Endodermal cell (in vitro differentiated cells): ENCODE measurements around the gene BTBD9. TPM values are rescaled to one million over a fixed set of nuclear protein-coding genes. Genes with fewer than 3 reads are reported as not detected.

ENCODE experiments used
- DNase-seq: peaks from one replicate; pipeline ENCODE4 v3.0.0-alpha.2; 2017
- H3K27ac ChIP-seq: 2 replicates; pipeline ENCODE4 v1.5.1; 2013; ENCODE audit warnings: mild to moderate bottlenecking, low read depth, low read length, moderate library complexity
- H3K27me3 ChIP-seq: 2 replicates; pipeline ENCODE4 v1.6.1; 2013; ENCODE audit warnings: mild to moderate bottlenecking, low read length, moderate library complexity; ENCODE audit not compliant: insufficient read depth, control insufficient read depth, poor library complexity, severe bottlenecking
- H3K36me3 ChIP-seq: 2 replicates; pipeline ENCODE4 v1.7.0; 2013; ENCODE audit warnings: mild to moderate bottlenecking, low read length, moderate library complexity; ENCODE audit not compliant: control insufficient read depth, insufficient read depth
- H3K4me1 ChIP-seq: one replicate; pipeline ENCODE4 v1.7.0; 2013; ENCODE audit warnings: low read length; ENCODE audit not compliant: control insufficient read depth, insufficient read depth
- H3K4me3 ChIP-seq: 2 replicates; pipeline ENCODE4 v1.5.1; 2013; ENCODE audit warnings: mild to moderate bottlenecking, low read length, moderate library complexity
- H3K9ac ChIP-seq: 2 replicates; pipeline ENCODE4 v1.6.1; 2013; ENCODE audit warnings: mild to moderate bottlenecking, low read length, moderate library complexity; ENCODE audit not compliant: poor library complexity, severe bottlenecking; ENCODE audit errors: extremely low read depth
- H3K9me3 ChIP-seq: 2 replicates; pipeline ENCODE4 v1.6.1; 2013; ENCODE audit warnings: mild to moderate bottlenecking, low read length, moderate library complexity; ENCODE audit not compliant: control insufficient read depth
- H3K27ac Mint-ChIP-seq: 2 replicates; pipeline ENCODE4 v1.8.0; 2020; ENCODE audit warnings: mixed read lengths
- H3K27me3 Mint-ChIP-seq: 2 replicates; pipeline ENCODE4 v1.8.0; 2021; ENCODE audit warnings: mild to moderate bottlenecking, mixed read lengths; ENCODE audit not compliant: insufficient read depth
- H3K36me3 Mint-ChIP-seq: 2 replicates; pipeline ENCODE4 v1.8.0; 2020; ENCODE audit warnings: low read depth, mixed read lengths
- H3K4me1 Mint-ChIP-seq: 2 replicates; pipeline ENCODE4 v1.8.0; 2020; ENCODE audit warnings: mixed read lengths
- H3K4me3 Mint-ChIP-seq: 2 replicates; pipeline ENCODE4 v1.8.0; 2020; ENCODE audit warnings: mild to moderate bottlenecking, moderate library complexity, mixed read lengths
- H3K9me3 Mint-ChIP-seq: 2 replicates; pipeline ENCODE4 v1.8.0; 2020; ENCODE audit warnings: mild to moderate bottlenecking, mixed read lengths
- WGBS, 2 experiments: methylation state at CpG; one replicate each; pipeline versions ENCODE4 v1.1.5 to v1.1.7; 2013; ENCODE audit warnings: missing lambda C conversion rate in 2 of 2, mixed read lengths in 1 of 2; ENCODE audit not compliant: insufficient coverage in 1 of 2, insufficient read length in 1 of 2; 5-methylcytosine and 5-hydroxymethylcytosine counted together
- total RNA-seq, 2 donors: library from RNA; stranded (reverse); fragmentation: NEBNext Ultra II Directional in 1 of 2; extraction: Animal tissue kit (Norgen Biotek cat#: 25700) in 1 of 2; gene quantifications; 2 replicates in 1 of 2; 3 replicates in 1 of 2; pipeline ENCODE4 v1.2.1, GENCODE V29; 2021
- TF ChIP-seq, protein P1 (sequence below): fragments of 200-600 bp; sonication (generic); conservative IDR thresholded peaks from 2 replicates; pipeline ENCODE4 v1.5.0; 2021; ENCODE audit warnings: antibody characterized with exemption, mild to moderate bottlenecking

BTBD9 gene
- total RNA-seq, 2 donors from 2014 or later: 7.6 to 12.3 TPM

DNA sequence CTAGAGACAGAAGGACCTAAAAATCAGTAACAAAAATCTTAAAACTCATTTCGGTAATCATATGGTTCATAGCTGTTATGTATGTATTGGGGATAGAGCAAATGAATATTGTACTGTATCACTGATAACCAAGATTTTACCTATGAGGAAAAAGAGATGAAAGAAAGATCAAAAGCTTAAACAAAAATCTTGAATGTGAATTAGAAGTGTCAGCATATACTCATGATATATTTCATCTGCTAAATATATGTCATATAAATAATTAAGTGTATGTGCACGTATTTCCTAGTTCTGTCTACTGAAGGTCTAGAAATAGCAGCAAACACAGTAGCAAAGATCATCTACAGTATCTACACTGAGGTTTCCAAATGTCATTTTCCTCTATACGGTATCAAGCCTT, 299.8 kb downstream of the BTBD9 start:
- TF ChIP-seq, protein P1, sequence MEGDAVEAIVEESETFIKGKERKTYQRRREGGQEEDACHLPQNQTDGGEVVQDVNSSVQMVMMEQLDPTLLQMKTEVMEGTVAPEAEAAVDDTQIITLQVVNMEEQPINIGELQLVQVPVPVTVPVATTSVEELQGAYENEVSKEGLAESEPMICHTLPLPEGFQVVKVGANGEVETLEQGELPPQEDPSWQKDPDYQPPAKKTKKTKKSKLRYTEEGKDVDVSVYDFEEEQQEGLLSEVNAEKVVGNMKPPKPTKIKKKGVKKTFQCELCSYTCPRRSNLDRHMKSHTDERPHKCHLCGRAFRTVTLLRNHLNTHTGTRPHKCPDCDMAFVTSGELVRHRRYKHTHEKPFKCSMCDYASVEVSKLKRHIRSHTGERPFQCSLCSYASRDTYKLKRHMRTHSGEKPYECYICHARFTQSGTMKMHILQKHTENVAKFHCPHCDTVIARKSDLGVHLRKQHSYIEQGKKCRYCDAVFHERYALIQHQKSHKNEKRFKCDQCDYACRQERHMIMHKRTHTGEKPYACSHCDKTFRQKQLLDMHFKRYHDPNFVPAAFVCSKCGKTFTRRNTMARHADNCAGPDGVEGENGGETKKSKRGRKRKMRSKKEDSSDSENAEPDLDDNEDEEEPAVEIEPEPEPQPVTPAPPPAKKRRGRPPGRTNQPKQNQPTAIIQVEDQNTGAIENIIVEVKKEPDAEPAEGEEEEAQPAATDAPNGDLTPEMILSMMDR: no peak
- Mint-ChIP-seq H3K9me3 (peaks cover 4% of the 10 kb centered on the region), H3K27ac (no peak overlapping the region), H3K4me1 (peaks cover 3% of the 10 kb centered on the region), H3K36me3 (peaks cover under 1% of the 10 kb centered on the region), H3K27me3 (peaks cover 1% of the 10 kb centered on the region), H3K4me3 (no peak overlapping the region)
- DNase-seq: no peak
- 94 to 100% methylated on average over 2 to 3 of the region's 3 CpGs for WGBS, 2 experiments
- no peaks in the 10 kb centered on the region for H3K36me3 ChIP-seq
- H3K4me3 ChIP-seq: no peak overlapping the region
- H3K9me3 ChIP-seq: no peaks in the 10 kb centered on the region
- no peak overlapping the region for H3K9ac ChIP-seq
- no peak overlapping the region for H3K27ac ChIP-seq
- H3K4me1 ChIP-seq: no peaks in the 10 kb centered on the region
- peaks cover under 1% of the 10 kb centered on the region for H3K27me3 ChIP-seq

DNA sequence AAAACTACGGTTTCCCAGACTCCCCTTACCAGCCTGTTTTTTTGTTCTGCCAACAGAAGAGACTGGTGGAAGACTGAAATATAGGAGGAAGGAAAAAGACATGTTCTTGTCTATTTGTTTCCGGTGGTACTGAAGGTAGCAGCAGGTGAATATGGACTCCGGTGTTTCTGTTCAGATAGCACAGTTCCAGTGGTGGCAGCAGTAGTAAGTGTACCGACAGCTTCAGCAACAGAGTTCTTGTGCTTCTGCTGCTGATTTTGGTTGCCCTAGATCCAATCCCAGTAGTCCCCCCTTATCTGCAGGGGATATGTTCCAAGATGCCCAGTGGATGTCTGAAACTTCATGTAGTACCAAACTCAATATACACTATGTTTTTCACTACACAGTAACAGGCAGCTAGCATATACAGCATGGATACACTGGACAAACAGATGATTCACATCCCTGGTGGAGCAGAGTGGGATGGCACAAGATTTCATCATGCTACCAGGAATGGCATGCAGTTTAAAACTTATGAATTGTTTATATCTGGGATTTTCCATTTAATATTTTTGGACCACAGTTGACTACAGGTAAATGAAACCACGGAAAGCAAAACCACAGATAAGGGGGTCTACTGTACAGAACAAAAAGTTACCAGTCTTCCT, 301.8 kb downstream of the BTBD9 start:
- Histone ChIP-seq H3K9me3 (peaks cover 11% of the 10 kb centered on the region), H3K4me1 (no peaks in the 10 kb centered on the region), H3K27ac (no peak overlapping the region), H3K27me3 (no peaks in the 10 kb centered on the region), H3K36me3 (no peaks in the 10 kb centered on the region), H3K9ac (no peak overlapping the region), H3K4me3 (no peak overlapping the region)
- Mint-ChIP-seq H3K36me3 (peaks cover 8% of the 10 kb centered on the region), H3K27ac (no peak overlapping the region), H3K4me1 (peaks cover 3% of the 10 kb centered on the region), H3K27me3 (peaks cover 1% of the 10 kb centered on the region), H3K4me3 (no peak overlapping the region), H3K9me3 (peaks cover 17% of the 10 kb centered on the region)
- WGBS, 2 experiments: 94 to 96% methylated on average over 3 to 5 of the region's 5 CpGs
- TF ChIP-seq, protein P1: peak; percentile 35
- DNase-seq: no peak

DNA sequence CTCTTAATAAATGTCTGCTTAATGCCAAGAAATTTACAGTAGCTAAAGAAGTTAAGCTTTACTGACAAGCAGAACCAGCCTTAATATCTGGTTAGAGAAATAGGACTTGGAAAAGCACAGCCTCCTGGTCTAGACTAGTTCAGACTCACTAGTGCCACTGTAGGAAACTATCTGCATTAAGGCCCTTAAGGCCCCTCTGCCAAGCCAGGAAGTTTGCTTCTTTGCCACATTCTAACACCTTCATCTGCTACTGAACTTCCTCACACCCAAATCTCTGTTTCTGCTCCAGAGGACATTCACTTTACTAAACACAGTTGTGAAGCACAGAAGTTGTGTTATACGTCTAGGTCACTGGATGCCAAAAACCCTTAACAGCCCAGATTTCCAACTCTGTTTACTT, 302.8 kb downstream of the BTBD9 start:
- H3K9ac ChIP-seq: no peak overlapping the region
- no peak overlapping the region for H3K27ac ChIP-seq
- TF ChIP-seq, protein P1: peak; percentile 28
- Mint-ChIP-seq H3K36me3 (peaks cover 8% of the 10 kb centered on the region), H3K4me3 (no peak overlapping the region), H3K27ac (no peak overlapping the region), H3K9me3 (peaks cover 17% of the 10 kb centered on the region), H3K27me3 (peaks cover 1% of the 10 kb centered on the region), H3K4me1 (peaks cover 3% of the 10 kb centered on the region)
- H3K9me3 ChIP-seq: peaks cover 13% of the 10 kb centered on the region
- no peak overlapping the region for H3K4me3 ChIP-seq
- no peaks in the 10 kb centered on the region for H3K4me1 ChIP-seq
- no peak for DNase-seq
- H3K27me3 ChIP-seq: no peaks in the 10 kb centered on the region
- H3K36me3 ChIP-seq: no peaks in the 10 kb centered on the region
- 81 to 100% methylated on average over 1 of the region's 1 CpG for WGBS, 2 experiments
